GM18508 (cell line): ENCODE results near the gene SRPK2.

Experiments
- ATAC-seq: cut with Tn5 transposase; IDR thresholded peaks from one replicate; pipeline ENCODE4 v1.9.1; 2021; ENCODE audit warnings: moderate number of reproducible peaks; ENCODE audit not compliant: insufficient read depth, unreplicated experiment

Gene SRPK2

DNA sequence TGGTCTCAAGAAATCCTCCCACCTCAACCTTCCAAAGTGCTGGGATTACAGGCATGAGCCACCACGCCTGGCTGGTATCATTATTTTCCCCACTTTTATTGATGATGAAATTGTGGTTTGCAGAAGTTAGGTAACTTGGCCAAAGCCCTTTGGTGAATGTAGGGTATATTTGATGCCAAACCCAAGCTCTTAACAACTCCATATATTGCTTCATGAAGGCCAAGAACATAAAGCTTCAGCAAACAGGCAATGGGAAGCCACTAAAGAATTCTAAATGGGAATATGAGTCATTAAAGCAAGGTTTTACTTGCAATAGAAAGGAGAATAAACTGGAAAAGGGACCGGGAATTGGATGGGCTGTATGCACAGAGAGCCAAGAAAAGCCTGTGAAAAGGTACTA lies 232.0 kb downstream of the SRPK2 start:
- ATAC-seq: no peak

DNA sequence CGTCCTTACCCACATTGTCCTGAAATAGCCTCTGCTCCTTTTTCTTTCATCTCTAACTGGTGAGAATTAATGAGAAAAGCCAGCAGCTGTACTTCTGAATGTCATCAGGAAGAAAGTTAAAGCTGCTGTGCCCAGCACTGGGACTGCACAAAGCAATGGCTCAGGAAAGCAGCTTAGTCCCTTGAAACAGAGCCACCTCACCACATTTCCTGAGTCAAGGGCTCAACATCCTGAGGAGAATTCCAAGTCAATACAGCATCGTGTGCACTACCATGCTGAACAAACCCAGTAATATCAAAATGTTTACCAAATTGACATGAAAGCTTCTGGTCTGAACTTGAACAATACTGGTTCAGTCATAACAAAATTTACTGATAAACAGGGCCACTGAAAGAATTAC lies 234.6 kb downstream of the SRPK2 start:
- no peak for ATAC-seq

DNA sequence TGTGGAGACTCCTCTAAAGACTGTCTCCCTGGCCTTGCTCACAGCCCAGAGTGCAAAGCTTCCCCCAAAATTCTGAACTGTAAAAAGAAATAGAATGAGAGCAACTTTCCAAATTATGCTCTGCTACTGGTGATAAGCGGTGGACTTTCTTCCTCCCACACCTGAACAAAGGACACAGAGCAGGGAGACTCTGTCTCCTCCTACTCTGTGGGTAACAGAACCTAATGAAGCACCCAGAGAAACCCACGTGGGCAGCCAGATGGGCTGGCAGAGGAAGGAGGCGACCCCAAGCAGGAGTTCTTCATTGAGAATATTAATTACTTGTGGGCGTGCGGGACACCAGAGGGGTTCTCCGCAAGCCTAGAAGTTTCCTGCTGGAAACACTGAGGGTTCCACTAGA lies 235.2 kb downstream of the SRPK2 start:
- no peak for ATAC-seq

- no peak for ATAC-seq
Observed at GRCh38 chr7:105151152-105151551, 237.6 kb downstream of the SRPK2 start.

GRCh38 chr7:105149827-105150226 lies 238.9 kb downstream of the SRPK2 start:
- ATAC-seq: no peak

GRCh38 chr7:105141068-105141467 lies 247.7 kb downstream of the SRPK2 start:
- ATAC-seq: no peak

DNA sequence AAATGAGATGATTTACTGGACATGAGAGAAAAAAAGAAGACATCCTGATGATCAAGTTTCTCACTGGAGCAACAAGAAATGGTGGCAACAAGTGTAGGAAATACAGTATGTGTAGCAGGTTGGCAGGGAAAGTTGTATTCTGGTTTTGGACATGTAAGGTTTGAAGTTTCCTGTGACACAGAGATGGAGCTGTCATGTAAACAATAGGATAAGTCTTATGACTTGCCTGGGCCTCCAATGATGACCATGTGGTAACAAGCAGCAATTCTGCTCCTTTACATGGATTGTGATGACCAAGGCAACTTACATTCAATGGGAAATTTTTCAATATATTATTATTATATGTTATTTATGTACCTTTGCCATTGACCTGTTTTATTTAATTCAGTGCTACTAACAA lies 249.3 kb downstream of the SRPK2 start:
- no peak for ATAC-seq

GRCh38 chr7:105137898-105138297 lies 250.8 kb downstream of the SRPK2 start:
- ATAC-seq: no peak

DNA sequence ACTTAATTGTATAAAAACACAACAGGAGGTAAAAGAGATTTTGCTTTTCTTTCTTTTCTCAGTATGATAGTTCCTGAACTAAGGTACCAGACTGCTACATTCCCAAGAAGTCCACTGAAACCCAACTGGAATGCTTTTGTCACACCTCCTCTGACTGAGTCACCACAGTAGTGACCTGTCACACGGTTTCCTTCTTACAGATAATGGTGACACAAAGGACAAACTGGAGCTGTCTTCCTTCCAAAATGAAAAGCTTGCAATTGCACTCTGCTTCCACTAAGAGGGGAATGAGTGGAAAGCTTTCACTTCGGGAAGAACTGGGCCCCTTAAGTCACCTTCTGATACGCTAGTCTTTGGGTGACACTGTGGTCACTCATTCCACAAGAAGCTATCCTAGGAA lies 252.5 kb downstream of the SRPK2 start:
- no peak for ATAC-seq

- ATAC-seq: no peak
Observed at GRCh38 chr7:105133986-105134655, 254.6 kb downstream of the SRPK2 start.

GRCh38 chr7:105133358-105133757 lies 255.4 kb downstream of the SRPK2 start:
- no peak for ATAC-seq

DNA sequence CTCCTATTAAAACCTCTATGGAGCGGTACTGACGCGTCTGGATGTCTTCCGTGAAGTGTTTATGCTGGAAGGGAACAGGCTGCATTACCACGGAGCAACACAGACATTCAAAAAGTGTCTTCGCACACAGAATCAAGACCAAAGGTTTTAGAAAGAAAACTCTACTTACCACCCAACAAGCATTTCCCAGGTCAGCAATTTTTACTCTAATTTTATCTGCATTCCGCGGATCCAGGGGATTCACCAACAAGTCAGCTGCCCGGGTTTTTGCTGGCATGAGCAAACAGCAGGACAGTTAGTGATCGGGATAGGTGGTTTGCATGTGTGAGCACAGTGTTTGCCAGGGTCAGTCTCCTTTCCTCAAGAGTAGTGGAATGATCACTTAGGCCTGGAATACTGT lies 255.9 kb downstream of the SRPK2 start:
- ATAC-seq: no peak

DNA sequence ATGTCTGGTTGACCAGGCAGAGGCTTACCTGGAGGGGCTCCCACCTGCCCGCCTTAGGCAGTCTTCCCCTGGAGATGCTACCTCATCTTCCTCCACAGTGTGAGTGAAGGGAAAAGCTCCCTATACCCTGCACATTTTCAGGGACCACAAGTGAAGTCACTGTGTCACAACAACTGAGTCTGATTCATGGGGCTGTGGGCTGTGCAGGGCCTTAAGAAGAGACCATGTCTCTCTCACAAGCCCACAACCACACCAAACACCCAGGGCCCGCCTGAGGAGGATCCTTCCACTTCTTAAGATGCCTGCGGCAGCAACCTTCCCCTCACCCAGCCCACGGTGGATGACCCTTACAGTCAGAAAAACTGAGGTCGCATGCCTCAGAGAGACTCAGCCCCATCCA lies 256.4 kb downstream of the SRPK2 start:
- no peak for ATAC-seq

DNA sequence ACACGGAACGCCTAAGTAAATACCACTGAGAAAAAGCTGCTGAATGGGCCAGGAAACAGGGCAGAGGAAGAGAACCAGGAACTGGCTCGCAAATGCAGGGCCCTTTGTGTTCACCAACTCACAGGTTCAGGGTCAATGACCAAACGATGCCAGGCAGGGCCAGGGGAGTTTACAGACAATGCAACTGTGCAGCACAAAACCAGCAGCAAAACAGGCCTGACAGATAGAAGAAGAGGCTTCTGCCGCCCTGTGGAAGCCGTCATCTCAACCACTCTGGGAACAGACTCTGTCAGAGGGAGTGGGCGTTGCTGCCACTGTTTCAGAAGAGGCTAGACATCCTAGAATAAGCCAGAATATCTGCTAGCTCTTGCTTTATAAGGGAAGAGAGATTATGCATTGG lies 256.8 kb downstream of the SRPK2 start:
- ATAC-seq: no peak

DNA sequence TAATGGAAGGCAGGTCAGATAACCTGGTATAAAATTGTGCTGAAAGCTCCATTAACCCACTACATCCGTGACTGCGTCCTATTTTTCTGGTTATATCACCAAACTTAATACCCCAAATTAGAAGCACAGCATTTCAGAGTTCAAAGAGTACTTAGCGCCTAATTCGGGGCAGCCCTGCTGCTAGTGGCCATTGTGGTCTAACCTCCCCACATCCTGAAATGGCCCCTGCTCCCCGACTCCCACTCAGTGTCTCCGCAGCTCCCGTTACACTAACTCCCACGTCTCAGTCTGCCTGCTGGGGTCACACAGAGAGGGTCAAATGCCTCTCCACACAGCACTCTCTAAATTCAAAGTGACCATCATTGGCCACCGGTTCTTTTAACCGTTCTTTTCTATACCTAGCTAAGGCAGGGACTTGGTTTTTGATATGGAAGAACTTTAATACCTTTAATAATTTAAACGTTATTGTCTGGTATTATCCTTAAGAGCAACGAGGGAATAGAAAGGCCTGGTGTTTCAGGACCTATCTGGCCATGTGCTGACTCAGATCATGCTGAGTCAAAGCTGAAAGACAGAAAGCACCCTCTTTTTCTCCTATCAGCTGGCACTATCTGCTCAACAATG lies 257.6 kb downstream of the SRPK2 start:
- peak; percentile 67 for ATAC-seq

GRCh38 chr7:105130580-105130979 lies 258.1 kb downstream of the SRPK2 start:
- ATAC-seq: no peak

- no peak for ATAC-seq
Observed at GRCh38 chr7:105130048-105130447, 258.7 kb downstream of the SRPK2 start.

- no peak for ATAC-seq
Observed at GRCh38 chr7:105127179-105127578, 261.5 kb downstream of the SRPK2 start.

DNA sequence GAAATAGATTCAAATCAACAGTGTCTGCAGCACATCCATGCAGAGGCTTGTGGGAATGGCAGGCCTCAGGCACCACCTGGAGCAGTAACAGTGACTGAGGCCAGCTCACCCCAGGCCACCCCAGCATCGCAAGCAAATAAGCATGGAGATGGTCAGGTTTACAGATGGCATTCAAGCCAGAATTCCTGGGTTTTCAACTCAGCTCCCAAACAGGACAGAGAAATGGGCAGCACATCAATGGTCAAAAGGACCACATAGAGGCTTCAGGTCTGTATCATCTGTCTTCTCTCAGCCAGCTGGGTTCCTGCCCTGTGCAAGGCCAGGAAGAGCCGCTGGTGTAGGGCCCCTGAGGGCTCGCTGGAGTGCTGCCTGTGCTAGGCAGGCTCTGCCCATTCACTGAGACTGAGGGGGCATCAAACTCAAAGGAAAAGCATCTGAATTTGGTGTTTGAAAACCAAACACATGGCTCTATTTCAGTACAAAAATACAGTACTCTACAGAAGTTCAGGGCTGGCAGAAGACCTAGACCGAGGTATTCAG lies 262.2 kb downstream of the SRPK2 start:
- no peak for ATAC-seq

DNA sequence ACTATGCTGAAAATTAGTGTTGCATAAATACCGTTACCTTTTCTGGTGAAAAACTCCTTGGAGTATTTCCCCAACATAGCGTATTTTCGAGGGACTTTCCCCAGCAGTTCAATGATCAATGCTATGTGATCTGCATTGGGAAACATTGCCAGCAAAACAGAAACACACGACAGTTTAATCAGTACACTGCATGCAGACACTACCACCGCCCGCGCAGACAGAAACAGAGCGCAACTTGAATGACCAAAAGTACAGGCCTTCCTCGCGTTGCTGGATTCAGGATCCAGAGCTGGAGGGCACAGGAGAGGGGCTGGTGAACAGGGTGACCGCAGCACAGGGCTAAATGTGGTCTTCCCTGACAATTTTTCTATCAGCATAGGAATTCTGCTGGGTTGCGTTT lies 263.0 kb downstream of the SRPK2 start:
- ATAC-seq: no peak

GRCh38 chr7:105122619-105123018 lies 266.1 kb downstream of the SRPK2 start:
- no peak for ATAC-seq
